H1 (cell line): ENCODE results near the gene PTDSS2.

Experiments
- E2F6 ChIP-seq: IDR thresholded peaks from 2 replicates; pipeline ENCODE4 v1.6.1; 2012; ENCODE audit warnings: inconsistent platforms
- EZH2 ChIP-seq: fragments of 200-600 bp; sonication (generic); IDR thresholded peaks from 2 replicates; pipeline ENCODE4 v1.7.1; 2012; ENCODE audit warnings: low read depth, mild to moderate bottlenecking, moderate library complexity, low read length, inconsistent platforms; ENCODE audit not compliant: severe bottlenecking
- GABPA ChIP-seq: IDR thresholded peaks from 2 replicates; pipeline ENCODE4 v1.6.1; 2011; ENCODE audit warnings: mild to moderate bottlenecking, low read length, moderate library complexity, borderline replicate concordance; ENCODE audit not compliant: insufficient read depth
- GTF2F1 ChIP-seq: IDR thresholded peaks from 2 replicates; pipeline ENCODE4 v1.6.1; 2012; ENCODE audit warnings: low read depth, low read length, improper control_type of control experiment, borderline replicate concordance
- POLR2A ChIP-seq, 2 experiments: IDR thresholded peaks; 1 replicate in 1 of 2; 2 replicates in 1 of 2; pipeline ENCODE4 v1.6.1; 2011; ENCODE audit warnings: low read depth in 2 of 2, low read length in 2 of 2, mild to moderate bottlenecking in 2 of 2; ENCODE audit errors: control extremely low read depth in 1 of 2
- RXRA ChIP-seq: IDR thresholded peaks from 2 replicates; pipeline ENCODE4 v1.6.1; 2011; ENCODE audit warnings: low read depth, mild to moderate bottlenecking, low read length, moderate library complexity; ENCODE audit not compliant: insufficient read depth
- TF ChIP-seq, protein P1 (sequence below), 3 experiments: IDR thresholded peaks; 1 replicate in 2 of 3; 2 replicates in 1 of 3; pipeline versions ENCODE4 v1.5.1 to v1.6.1; 2011; ENCODE audit warnings: low read length in 3 of 3, mild to moderate bottlenecking in 3 of 3, inconsistent platforms in 2 of 3, low read depth in 1 of 3, moderate library complexity in 1 of 3; ENCODE audit not compliant: insufficient read depth in 1 of 3; ENCODE audit errors: control extremely low read depth in 1 of 3
- TF ChIP-seq, protein P2 (sequence below): IDR thresholded peaks from 2 replicates; pipeline ENCODE4 v1.6.1; 2011; ENCODE audit warnings: low read length, improper control_type of control experiment
- TF ChIP-seq, protein P3 (sequence below): IDR thresholded peaks from 2 replicates; pipeline ENCODE4 v1.6.1; 2011; ENCODE audit warnings: low read depth, mild to moderate bottlenecking, low read length; ENCODE audit not compliant: insufficient read depth
- TF ChIP-seq, protein P4 (sequence below): IDR thresholded peaks from 2 replicates; pipeline ENCODE4 v1.6.1; 2012; ENCODE audit warnings: inconsistent platforms

- TF ChIP-seq, protein P1, sequence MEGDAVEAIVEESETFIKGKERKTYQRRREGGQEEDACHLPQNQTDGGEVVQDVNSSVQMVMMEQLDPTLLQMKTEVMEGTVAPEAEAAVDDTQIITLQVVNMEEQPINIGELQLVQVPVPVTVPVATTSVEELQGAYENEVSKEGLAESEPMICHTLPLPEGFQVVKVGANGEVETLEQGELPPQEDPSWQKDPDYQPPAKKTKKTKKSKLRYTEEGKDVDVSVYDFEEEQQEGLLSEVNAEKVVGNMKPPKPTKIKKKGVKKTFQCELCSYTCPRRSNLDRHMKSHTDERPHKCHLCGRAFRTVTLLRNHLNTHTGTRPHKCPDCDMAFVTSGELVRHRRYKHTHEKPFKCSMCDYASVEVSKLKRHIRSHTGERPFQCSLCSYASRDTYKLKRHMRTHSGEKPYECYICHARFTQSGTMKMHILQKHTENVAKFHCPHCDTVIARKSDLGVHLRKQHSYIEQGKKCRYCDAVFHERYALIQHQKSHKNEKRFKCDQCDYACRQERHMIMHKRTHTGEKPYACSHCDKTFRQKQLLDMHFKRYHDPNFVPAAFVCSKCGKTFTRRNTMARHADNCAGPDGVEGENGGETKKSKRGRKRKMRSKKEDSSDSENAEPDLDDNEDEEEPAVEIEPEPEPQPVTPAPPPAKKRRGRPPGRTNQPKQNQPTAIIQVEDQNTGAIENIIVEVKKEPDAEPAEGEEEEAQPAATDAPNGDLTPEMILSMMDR (IDR thresholded peaks at IDR 0.05; ENCODE audit: control extremely low read depth in 1 of 3, insufficient read depth in 1 of 3, low read depth in 1 of 3, low read length in 3 of 3), result no peak
- TF ChIP-seq RXRA (no peak), POLR2A (IDR thresholded peaks at IDR 0.05; ENCODE audit: control extremely low read depth in 1 of 2, low read depth in 2 of 2, low read length in 2 of 2) (no peak), EZH2 (no peak), GTF2F1 (no peak), GABPA (no peak), E2F6 (no peak)
- TF ChIP-seq, protein P2, sequence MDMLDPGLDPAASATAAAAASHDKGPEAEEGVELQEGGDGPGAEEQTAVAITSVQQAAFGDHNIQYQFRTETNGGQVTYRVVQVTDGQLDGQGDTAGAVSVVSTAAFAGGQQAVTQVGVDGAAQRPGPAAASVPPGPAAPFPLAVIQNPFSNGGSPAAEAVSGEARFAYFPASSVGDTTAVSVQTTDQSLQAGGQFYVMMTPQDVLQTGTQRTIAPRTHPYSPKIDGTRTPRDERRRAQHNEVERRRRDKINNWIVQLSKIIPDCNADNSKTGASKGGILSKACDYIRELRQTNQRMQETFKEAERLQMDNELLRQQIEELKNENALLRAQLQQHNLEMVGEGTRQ, result no peak
- TF ChIP-seq, protein P3, sequence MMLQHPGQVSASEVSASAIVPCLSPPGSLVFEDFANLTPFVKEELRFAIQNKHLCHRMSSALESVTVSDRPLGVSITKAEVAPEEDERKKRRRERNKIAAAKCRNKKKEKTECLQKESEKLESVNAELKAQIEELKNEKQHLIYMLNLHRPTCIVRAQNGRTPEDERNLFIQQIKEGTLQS, result no peak
- TF ChIP-seq, protein P4, sequence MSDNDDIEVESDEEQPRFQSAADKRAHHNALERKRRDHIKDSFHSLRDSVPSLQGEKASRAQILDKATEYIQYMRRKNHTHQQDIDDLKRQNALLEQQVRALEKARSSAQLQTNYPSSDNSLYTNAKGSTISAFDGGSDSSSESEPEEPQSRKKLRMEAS, result no peak
These were observed 47.7 kb downstream of the PTDSS2 start for GRCh38 chr11:497565-498296.
